Measurements from ENCODE around the gene KLF15.

The KLF15 gene

DNA sequence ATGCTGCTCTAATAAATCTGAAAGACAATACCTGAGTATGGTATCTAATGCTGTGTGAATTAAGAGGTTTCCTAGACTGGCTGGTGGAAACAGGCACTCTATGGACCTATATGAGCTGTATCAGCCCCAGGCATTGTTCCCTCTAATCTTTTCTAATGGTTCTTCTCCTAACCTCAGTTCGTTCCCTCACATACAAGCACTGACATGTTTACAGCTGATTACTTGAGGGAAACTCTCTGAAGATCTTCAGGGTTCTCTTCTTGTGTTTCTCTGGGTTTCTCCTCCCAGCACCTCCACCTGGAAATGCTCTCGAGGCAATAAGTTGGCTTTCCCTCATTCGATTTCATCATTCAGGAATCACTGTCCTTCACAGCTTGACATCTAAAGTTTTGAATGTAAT lies 52.9 kb downstream of the KLF15 start:
- no peak for DNase-seq

DNA sequence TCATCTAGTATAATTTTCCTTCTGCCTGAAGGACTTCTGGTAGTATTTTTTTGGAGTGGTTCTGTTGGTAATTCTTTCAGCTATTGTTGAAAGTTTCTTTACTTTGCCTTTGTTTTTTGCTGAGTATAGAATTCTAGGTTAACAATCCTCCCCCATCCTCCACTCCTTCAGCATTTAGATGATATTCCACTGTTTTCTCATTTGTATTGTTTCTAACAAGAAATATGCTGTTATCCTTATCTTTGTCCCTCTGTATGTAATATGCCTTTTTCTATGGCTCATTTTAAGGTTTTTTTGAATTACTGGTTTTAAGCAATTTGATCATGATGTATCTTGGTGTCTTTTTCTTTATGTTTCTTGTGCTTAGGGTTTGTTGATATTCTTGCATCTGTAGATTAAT lies 53.9 kb downstream of the KLF15 start:
- no peak for DNase-seq

GRCh38 chr3:126300761-126301481 lies 56.3 kb downstream of the KLF15 start:
- no peak for DNase-seq

DNA sequence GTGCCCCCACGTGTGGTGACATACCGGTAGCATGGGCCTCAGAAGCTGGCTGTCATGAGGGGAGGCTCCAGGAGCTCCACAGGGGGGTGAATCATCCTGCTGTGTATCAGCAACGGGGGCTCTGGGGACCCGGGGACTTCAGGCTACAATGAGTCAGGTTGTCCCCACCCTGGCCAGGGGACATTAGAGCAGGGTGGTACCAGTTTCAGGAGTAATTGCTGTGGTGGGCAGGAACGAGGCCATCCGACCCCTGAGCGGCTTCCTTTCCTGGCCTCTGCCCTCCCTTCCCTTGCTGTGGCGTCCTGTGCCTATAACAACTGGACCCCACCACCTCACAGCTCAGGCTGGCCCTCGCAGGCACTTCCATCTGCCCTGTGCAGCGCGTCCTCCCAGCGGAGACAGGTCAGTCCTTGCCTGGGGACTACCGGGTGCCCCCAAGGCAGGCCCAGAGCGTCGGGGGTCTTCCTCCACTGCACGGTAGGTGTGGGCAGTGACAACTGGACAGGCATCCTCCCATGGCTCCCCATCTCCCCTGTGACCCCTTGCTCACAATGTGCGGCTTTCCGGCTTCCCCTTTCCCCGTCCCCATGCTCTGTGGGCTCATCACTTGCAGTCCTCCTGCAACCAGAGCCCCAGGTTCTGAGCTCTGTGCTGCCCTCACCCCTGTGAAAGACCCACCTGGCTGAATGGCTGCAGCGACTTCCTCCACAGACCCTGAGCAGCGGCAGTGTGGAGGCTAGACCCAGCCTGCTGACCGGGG lies 57.0 kb downstream of the KLF15 start:
- no peak for DNase-seq

DNA sequence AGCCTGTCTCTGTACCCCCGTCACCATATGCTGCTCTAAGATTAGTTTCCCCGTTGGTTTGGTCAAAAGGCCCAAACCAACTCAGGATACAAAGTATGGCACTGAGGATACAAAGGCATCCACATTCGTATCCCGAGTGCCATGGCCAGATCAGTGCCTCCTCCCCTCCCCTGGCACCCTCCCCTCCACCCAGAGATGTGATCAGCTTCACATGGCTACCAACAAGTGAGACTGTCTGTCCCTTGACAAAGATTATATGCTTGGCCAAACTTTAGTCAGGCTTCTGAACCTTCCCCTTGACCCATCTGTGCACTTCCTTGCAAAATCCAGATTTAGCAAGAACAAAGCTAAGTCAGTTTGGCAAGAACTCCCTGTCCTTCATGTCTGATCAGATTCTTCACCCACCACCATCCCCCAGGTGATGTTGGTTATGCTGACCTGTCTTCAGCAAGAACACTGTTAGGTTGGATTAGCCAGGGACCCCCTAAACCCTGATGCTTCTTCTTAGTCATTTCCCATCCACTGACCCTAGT lies 61.7 kb downstream of the KLF15 start:
- DNase-seq: no peak

- no peak for DNase-seq
Measured at GRCh38 chr3:126294211-126294808, 62.9 kb downstream of the KLF15 start.

GRCh38 chr3:126293370-126294082 lies 63.7 kb downstream of the KLF15 start:
- no peak for DNase-seq

Data from stimulated activated naive CD4-positive, alpha-beta T cell (primary cell).